Measurements from ENCODE around the gene NAA60. TPM values are rescaled to one million over a fixed set of nuclear protein-coding genes. Genes with fewer than 3 reads are reported as not detected.
A peak's percentile ranks its signal among the peaks of the same experiment; 100 is the strongest.

The NAA60 gene
- total RNA-seq, 1 donor from 2014 or later: 56.3 TPM

GRCh38 chr16:3444032-3444388, 530 bp downstream of the NAA60 start:
- Histone ChIP-seq H3K27me3 (ENCODE audit: low read depth) (no peaks in the 10 kb centered on the region), H3K4me3 (peak overlapping the region; percentile 68), H3K9me3 (no peaks in the 10 kb centered on the region), H3K4me1 (peaks cover 11% of the 10 kb centered on the region), H3K36me3 (peaks cover 26% of the 10 kb centered on the region), H3K27ac (peak overlapping the region; percentile 81)
- DNase-seq (peak; percentile 44), ATAC-seq (peak; percentile 80 to 82)
- intact Hi-C loops (cut with DNase I): no loop called here
- TF ChIP-seq CTCF (IDR thresholded peaks at IDR 0.05): no peak

- H3K9me3 ChIP-seq: no peaks in the 10 kb centered on the region
- no peak overlapping the region for H3K27ac ChIP-seq
- no peaks in the 10 kb centered on the region for H3K27me3 ChIP-seq (ENCODE audit: low read depth)
- DNase-seq (no peak), ATAC-seq (no peak)
- intact Hi-C loops (cut with DNase I): no loop called here
- no peaks in the 10 kb centered on the region for H3K36me3 ChIP-seq
- H3K4me3 ChIP-seq: no peak overlapping the region
- TF ChIP-seq CTCF (IDR thresholded peaks at IDR 0.05): no peak
- H3K4me1 ChIP-seq: peaks cover 25% of the 10 kb centered on the region
Observed at GRCh38 chr16:3454093-3454492, 10.6 kb downstream of the NAA60 start.

GRCh38 chr16:3454631-3455147, 11.2 kb downstream of the NAA60 start:
- Histone ChIP-seq H3K27ac (no peak overlapping the region), H3K27me3 (ENCODE audit: low read depth) (no peaks in the 10 kb centered on the region), H3K9me3 (no peaks in the 10 kb centered on the region), H3K36me3 (no peaks in the 10 kb centered on the region), H3K4me3 (no peak overlapping the region), H3K4me1 (peaks cover 31% of the 10 kb centered on the region)
- no peak for TF ChIP-seq CTCF (IDR thresholded peaks at IDR 0.05)
- ATAC-seq: no peak
- no peak for DNase-seq
- intact Hi-C loops (cut with DNase I): no loop called here

- peaks cover 60% of the 10 kb centered on the region for H3K4me1 ChIP-seq
- peak overlapping the region; percentile 89 for H3K4me3 ChIP-seq
- no peaks in the 10 kb centered on the region for H3K9me3 ChIP-seq
- intact Hi-C loops (cut with DNase I): no loop called here
- no peaks in the 10 kb centered on the region for H3K36me3 ChIP-seq
- ATAC-seq (peak; percentile 96 to 98), DNase-seq (peak; percentile 93)
- H3K27ac ChIP-seq: peak overlapping the region; percentile 99
- no peaks in the 10 kb centered on the region for H3K27me3 ChIP-seq (ENCODE audit: low read depth)
- TF ChIP-seq CTCF (IDR thresholded peaks at IDR 0.05): peak; percentile 49
Observed at GRCh38 chr16:3457434-3458252, 14.2 kb downstream of the NAA60 start.

GRCh38 chr16:3458278-3458851, 14.9 kb downstream of the NAA60 start:
- Histone ChIP-seq H3K4me3 (peak overlapping the region; percentile 89), H3K9me3 (no peaks in the 10 kb centered on the region), H3K36me3 (no peaks in the 10 kb centered on the region), H3K4me1 (peaks cover 65% of the 10 kb centered on the region), H3K27ac (peak overlapping the region; percentile 99), H3K27me3 (ENCODE audit: low read depth) (no peaks in the 10 kb centered on the region)
- no peak for TF ChIP-seq CTCF (IDR thresholded peaks at IDR 0.05)
- no peak for DNase-seq
- peak in 1 of 2 donors; percentile 13 for ATAC-seq
- intact Hi-C loops (cut with DNase I): no loop called here
